Choroid plexus epithelial cell (primary cell): ENCODE data around the gene FOCAD.

Source experiments
- DNase-seq: peaks from one replicate; pipeline ENCODE4 v3.0.0-alpha.2; 2010; ENCODE audit warnings: low read depth
- H3K4me3 ChIP-seq: 2 replicates; pipeline ENCODE4 v1.5.1; 2011; ENCODE audit warnings: low read depth, mild to moderate bottlenecking, control low read depth, low read length, moderate library complexity
- TF ChIP-seq, protein P1 (sequence below): conservative IDR thresholded peaks from 2 replicates; pipeline ENCODE4 v1.5.1; 2011; ENCODE audit warnings: low read depth, mild to moderate bottlenecking, control low read depth, inconsistent platforms, low read length, moderate library complexity

Gene FOCAD

DNA sequence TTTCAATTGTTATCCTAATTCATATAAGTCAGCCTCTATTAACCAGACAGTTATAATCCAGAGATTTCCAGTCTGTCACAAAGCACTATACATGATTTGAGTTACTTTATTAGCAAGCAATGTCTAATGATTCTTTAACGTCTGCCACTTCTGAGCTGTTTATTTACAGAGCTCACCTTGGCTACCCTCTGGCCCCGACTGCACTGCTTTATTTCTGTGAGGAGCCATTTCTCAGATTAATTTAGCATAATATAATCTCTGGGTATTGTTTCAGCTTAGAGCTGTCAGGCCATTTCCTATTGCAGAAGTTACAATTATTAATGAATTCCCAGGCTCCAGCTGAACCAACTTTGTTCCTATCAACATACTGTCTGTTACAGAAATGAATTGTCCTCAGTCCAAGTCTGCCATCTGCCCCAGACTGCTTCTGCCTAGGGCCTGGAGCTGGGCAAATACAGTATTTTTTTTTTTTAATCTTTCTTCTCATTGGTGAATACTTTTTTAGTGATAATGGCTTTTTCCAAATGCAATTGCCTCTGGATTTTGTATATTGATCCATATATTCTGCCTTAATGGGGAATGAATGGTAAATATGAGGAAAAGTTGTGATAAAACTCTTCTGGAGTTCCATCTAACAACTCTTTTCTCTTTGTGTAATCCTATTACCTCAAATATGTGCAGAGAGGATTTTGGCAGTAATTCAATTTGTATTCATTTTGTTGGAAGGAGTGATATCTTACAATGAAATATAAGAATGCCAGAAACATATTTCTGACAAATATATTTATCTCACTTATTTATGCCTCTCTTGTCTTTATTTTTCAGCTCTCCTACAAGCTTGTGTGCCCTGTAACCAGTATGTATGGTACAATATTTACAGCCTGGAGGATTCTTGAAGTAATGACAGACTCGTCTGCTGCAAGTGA, 104.7 kb downstream of the FOCAD start:
- peak; percentile 54 for DNase-seq
- no peak overlapping the region for H3K4me3 ChIP-seq
- TF ChIP-seq, protein P1, sequence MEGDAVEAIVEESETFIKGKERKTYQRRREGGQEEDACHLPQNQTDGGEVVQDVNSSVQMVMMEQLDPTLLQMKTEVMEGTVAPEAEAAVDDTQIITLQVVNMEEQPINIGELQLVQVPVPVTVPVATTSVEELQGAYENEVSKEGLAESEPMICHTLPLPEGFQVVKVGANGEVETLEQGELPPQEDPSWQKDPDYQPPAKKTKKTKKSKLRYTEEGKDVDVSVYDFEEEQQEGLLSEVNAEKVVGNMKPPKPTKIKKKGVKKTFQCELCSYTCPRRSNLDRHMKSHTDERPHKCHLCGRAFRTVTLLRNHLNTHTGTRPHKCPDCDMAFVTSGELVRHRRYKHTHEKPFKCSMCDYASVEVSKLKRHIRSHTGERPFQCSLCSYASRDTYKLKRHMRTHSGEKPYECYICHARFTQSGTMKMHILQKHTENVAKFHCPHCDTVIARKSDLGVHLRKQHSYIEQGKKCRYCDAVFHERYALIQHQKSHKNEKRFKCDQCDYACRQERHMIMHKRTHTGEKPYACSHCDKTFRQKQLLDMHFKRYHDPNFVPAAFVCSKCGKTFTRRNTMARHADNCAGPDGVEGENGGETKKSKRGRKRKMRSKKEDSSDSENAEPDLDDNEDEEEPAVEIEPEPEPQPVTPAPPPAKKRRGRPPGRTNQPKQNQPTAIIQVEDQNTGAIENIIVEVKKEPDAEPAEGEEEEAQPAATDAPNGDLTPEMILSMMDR: no peak

DNA sequence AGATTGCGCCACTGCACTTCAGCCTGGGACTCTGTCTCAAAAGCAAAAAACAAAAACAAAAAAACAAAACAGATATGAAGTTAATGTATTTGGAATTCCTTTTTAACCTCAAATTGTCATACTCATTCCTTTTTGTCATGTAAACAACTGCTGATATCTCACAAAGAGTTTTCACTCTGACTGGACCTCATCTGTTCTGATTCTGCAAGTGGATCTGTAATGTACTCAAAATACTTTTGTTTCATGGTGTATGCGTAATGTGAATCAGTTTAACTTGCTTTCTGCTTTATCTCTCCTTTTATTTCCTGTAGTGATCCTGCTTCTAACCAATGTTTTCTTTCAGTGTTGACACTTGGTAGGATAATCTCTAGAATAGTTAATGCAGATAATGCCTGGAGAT, 106.7 kb downstream of the FOCAD start:
- TF ChIP-seq, protein P1: no peak
- no peak overlapping the region for H3K4me3 ChIP-seq
- DNase-seq: no peak

DNA sequence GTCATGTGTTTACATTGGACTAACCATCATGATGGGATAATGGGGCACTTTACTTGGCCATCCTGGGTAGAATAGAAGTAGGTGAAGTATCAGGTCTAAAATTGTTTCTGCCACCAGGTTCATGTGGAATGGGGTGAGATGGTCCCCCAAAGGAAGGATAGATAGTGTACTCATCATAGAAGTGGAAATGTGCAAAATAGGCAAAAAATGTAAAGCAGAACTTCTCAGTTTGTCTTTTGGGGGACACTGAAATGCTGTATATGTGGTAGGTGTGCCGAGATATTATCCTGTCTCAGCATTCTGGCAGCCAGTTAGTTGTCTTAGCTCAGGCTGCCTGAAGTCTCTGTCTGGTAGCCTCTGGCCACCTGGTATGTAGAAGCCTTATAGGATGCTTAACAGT, 107.6 kb downstream of the FOCAD start:
- H3K4me3 ChIP-seq: no peak overlapping the region
- no peak for DNase-seq
- TF ChIP-seq, protein P1: no peak

DNA sequence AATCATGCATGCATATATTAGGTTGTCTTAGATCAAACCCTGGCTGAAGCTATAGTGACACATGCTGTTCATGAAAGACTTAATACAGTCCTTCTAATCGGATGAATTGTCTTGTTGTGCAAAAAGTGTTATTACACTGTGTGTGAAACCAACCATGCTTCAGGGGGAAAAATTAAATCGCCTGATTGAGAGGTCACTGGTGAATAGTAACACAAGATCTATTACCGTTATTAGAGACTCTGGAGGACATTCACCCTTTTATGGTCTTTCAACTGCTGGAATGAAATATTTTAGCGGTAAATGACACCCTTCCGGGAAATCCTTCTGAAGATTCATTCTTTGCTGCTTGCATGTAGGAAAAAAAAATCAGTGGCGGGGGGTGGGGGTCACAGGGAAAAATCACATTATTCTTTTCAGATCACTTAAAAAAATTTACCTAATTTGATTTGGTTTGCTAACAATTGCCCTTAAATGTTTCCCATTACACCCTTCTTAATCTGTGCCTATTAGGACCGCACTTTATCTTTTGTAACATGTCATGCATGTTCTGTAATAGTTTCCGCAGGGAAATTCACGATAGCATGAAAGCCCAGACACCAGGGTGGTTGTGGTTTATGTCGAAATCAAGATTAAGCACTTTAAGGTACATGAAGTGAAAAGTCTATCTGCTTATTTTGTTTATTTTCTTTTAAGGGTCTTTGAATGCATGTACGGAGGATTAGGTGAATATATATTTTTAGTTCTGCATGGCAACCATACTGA, 120.6 kb downstream of the FOCAD start:
- peak; percentile 47 for DNase-seq
- no peak overlapping the region for H3K4me3 ChIP-seq
- TF ChIP-seq, protein P1: no peak

DNA sequence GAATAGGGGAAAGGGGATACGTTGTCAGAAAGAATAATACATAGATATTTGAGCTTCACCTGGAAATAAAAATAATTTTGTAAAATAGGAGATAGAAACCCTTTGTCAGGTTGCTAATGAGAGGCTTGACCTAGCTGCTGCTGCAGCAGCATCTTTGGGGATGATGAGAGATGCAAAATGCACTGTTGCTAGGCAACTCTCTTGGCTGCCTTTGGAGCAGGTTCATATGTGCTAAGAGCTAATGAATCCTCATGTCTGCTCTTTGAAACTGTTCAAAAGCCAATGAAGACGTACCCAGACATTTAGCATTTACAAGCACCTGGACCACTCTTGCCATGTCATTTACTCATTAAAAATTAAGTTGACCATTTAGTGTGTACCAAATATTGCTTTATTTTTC, 121.7 kb downstream of the FOCAD start:
- TF ChIP-seq, protein P1: no peak
- DNase-seq: no peak

DNA sequence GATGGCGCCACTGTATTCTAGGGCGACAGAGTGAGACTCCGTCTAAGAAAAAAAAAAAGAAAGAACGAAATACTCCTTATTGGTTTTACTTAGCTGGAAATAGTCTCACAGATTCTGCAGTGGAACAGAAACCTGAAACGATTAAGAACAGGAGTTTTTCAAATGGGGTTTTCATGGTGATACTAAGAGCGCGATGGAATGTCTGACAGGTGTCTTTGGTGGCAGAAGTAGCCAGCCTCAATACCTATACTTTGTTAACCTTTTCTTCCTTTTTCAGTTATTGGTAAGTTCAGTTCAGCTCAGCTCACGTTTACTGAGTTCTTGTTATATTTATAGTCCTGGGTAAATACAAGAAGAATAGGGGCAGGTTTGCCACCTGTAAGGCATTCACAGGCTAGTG, 123.9 kb downstream of the FOCAD start:
- no peak for DNase-seq
- TF ChIP-seq, protein P1: no peak
- H3K4me3 ChIP-seq: no peak overlapping the region

More for the DNA sequence above, 121.7 kb downstream of the FOCAD start:
- H3K4me3 ChIP-seq: no peak overlapping the region
